GM12878 (cell line): ENCODE measurements around the gene LETMD1. TPM values are rescaled to one million over a fixed set of nuclear protein-coding genes. Genes with fewer than 3 reads are reported as not detected.

Experiments
- ATAC-seq: fragments of 200-7000 bp; cut with Tn5 transposase; 3 replicates; pipeline ENCODE4 v1.9.1; 2020; ENCODE audit warnings: mild to moderate bottlenecking, moderate library complexity
- BruUV-seq: library from RNA; stranded (reverse); fragments of 400-500 nt; replicated peaks from 2 replicates; lab custom pipeline; 2021; lab: Mats Ljungman, UMichigan
- CTCF ChIA-PET: fragments of 300-600 bp; sonication (Branson Sonifier 250); formaldehyde crosslinking; extraction: SDS; loops from one replicate; lab custom pipeline; 2021; ENCODE audit warnings: inconsistent platforms; lab: Yijun Ruan, JAX
- POLR2A ChIA-PET: fragments of 350-600 bp; formaldehyde crosslinking; extraction: SDS; loops from one replicate; lab custom pipeline; 2021; ENCODE audit warnings: inconsistent platforms; lab: Charles Lee
- RAD21 ChIA-PET: fragments of 300-600 bp; sonication (Branson Sonifier 250); formaldehyde crosslinking; loops from one replicate; lab custom pipeline; 2023; ENCODE audit warnings: antibody characterized with exemption; ENCODE audit not compliant: unreplicated experiment; lab: Charles Lee
- SMC1A ChIA-PET: fragments of 300-600 bp; sonication (Branson Sonifier 250); formaldehyde crosslinking; loops from one replicate; lab custom pipeline; 2023; ENCODE audit not compliant: unreplicated experiment, uncharacterized antibody; lab: Charles Lee
- DNase-seq: peaks from one replicate; pipeline ENCODE4 v3.0.0-alpha.2; 2011; ENCODE audit warnings: low read depth, low spot score
- FAIRE-seq: peaks from 3 replicates; lab custom pipeline; 2011; peaks lifted over from hg19 to GRCh38; lab: Jason Lieb, UNC
- H2AFZ ChIP-seq: 2 replicates; pipeline ENCODE4 v1.6.0; 2011; ENCODE audit warnings: low read depth, low read length, control low read depth; ENCODE audit not compliant: control insufficient read depth
- H3K27ac ChIP-seq: 2 replicates; pipeline ENCODE4 v1.5.1; 2011; ENCODE audit warnings: control low read depth; ENCODE audit not compliant: control insufficient read depth, insufficient read depth
- H3K27me3 ChIP-seq, 2 experiments: replicated peaks in 1 of 2; 2 replicates each; pipeline versions ENCODE4 v1.6.0 to v1.6.1; 2011; ENCODE audit warnings: low read length in 1 of 2; ENCODE audit not compliant: control insufficient read depth in 2 of 2, insufficient read depth in 2 of 2
- H3K36me3 ChIP-seq, 2 experiments: 2 replicates each; pipeline ENCODE4 v1.5.1; 2011; ENCODE audit warnings: low read length in 1 of 2; ENCODE audit not compliant: control insufficient read depth in 2 of 2, insufficient read depth in 2 of 2
- H3K4me1 ChIP-seq: 2 replicates; pipeline ENCODE4 v1.6.1; 2011; ENCODE audit warnings: mild to moderate bottlenecking, low read length, moderate library complexity, mixed read lengths; ENCODE audit not compliant: control insufficient read depth, insufficient read depth
- H3K4me2 ChIP-seq: 2 replicates; pipeline ENCODE4 v1.6.0; 2011; ENCODE audit warnings: control low read depth; ENCODE audit not compliant: control insufficient read depth, insufficient read depth
- H3K4me3 ChIP-seq: fragments of 200-600 bp; sonication (generic); 2 replicates; pipeline ENCODE4 v1.5.1; 2016
- H3K79me2 ChIP-seq: 2 replicates; pipeline ENCODE4 v1.6.0; 2011; ENCODE audit warnings: low read length; ENCODE audit not compliant: control insufficient read depth, insufficient read depth
- H3K9ac ChIP-seq: 2 replicates; pipeline ENCODE4 v1.8.0; 2011; ENCODE audit warnings: low read length, control low read depth, mixed read lengths; ENCODE audit not compliant: control insufficient read depth, insufficient read depth
- H3K9me3 ChIP-seq: replicated peaks from 3 replicates; pipeline ENCODE4 v1.5.1; 2011; ENCODE audit warnings: mild to moderate bottlenecking, low read length; ENCODE audit not compliant: control insufficient read depth, insufficient read depth
- H4K20me1 ChIP-seq: 2 replicates; pipeline ENCODE4 v1.6.0; 2011; ENCODE audit not compliant: control insufficient read depth, insufficient read depth
- CUX1 ChIP-seq: IDR thresholded peaks from 2 replicates; pipeline ENCODE4 v1.6.1; 2012; ENCODE audit warnings: improper control_type of control experiment, low read depth, low read length; ENCODE audit not compliant: insufficient replicate concordance
- DPF2 ChIP-seq: fragments of 450-650 bp; IDR thresholded peaks from 2 replicates; pipeline ENCODE4 v1.6.1; 2017; ENCODE audit warnings: mild to moderate bottlenecking
- HSF1 ChIP-seq: fragments of 150-350 bp; IDR thresholded peaks from 2 replicates; pipeline ENCODE4 v1.6.1; 2014; ENCODE audit warnings: mild to moderate bottlenecking, low read depth, low read length
- RUNX3 ChIP-seq: IDR thresholded peaks from 2 replicates; pipeline ENCODE4 v1.6.1; 2012; ENCODE audit warnings: low read length, inconsistent platforms
- SIN3A ChIP-seq: IDR thresholded peaks from 2 replicates; pipeline ENCODE4 v1.6.1; 2012; ENCODE audit warnings: low read depth, low read length, improper control_type of control experiment
- SP1 ChIP-seq: IDR thresholded peaks from one replicate; pipeline ENCODE4 v1.6.1; 2011; ENCODE audit warnings: low read depth, low read length
- SUZ12 ChIP-seq: fragments of 200-600 bp; sonication (generic); IDR thresholded peaks from one replicate; pipeline ENCODE4 v1.6.1; 2018; ENCODE audit warnings: antibody characterized with exemption, mild to moderate bottlenecking; ENCODE audit not compliant: unreplicated experiment
- ZNF384 ChIP-seq: IDR thresholded peaks from 2 replicates; pipeline ENCODE4 v1.6.1; 2012; ENCODE audit warnings: low read depth, mild to moderate bottlenecking, low read length, improper control_type of control experiment, borderline replicate concordance
- WGBS: methylation state at CpG from one replicate; pipeline ENCODE4 v1.1.6; 2016; ENCODE audit warnings: low lambda C conversion rate; ENCODE audit not compliant: insufficient replicate concordance, insufficient coverage; ENCODE audit errors: missing lambda C conversion rate; 5-methylcytosine and 5-hydroxymethylcytosine counted together
- in situ Hi-C: fragments of 300-500 bp; cut with MboI; formaldehyde crosslinking; loops from 9 replicates; pipeline ENCODE4 v1.14.3; 2018; ENCODE audit warnings: mixed read lengths
- intact Hi-C: fragments of 100-400 bp; cut with micrococcal nuclease; formaldehyde crosslinking; loops from one replicate; pipeline ENCODE4 v1.14.2; 2022; ENCODE audit not compliant: unreplicated experiment
- polyA plus RNA-seq, 11 experiments: library from polyadenylated mRNA; depleted of rRNA in 4 of 11; unstranded in 6 of 11; stranded (reverse) in 5 of 11; fragments of >200 nt; fragmentation: Nextera tagmentation in 4 of 11; fragmentation: Illumina TruSeq in 1 of 11; extraction: Ambion mirVana in 4 of 11; extraction: Trizol in 1 of 11; gene quantifications; 1 replicate in 1 of 11; 2 replicates in 10 of 11; pipeline versions ENCODE4 v1.2.1 to v1.2.3, GENCODE V29; 2011 to 2016; ENCODE audit warnings: inconsistent platforms in 2 of 11, missing spikeins in 2 of 11, low read depth in 1 of 11
- total RNA-seq, 4 experiments: library from RNA; depleted of rRNA in 3 of 4; stranded (reverse); fragments of >200 nt in 3 of 4; fragmentation: Illumina TruSeq in 1 of 4; extraction: Trizol in 1 of 4; gene quantifications; 2 replicates each; pipeline versions ENCODE4 v1.2.1 to v1.2.3, GENCODE V29; 2013 to 2021

LETMD1 gene
- total and polyA plus RNA-seq, 10 of the 15 experiments (the other 5 are each of a cell fraction or from before 2014, with no cell fraction given): 30.3 to 116 (median 51.5) TPM

GRCh38 chr12:51098611-51099010 is 50.5 kb downstream of the LETMD1 start:
- SMC1A ChIA-PET: interaction anchor here (0.7 to 1.2 kb wide), 3 partner anchors 12 to 241 kb away, joined by 3 to 5 read pairs (median 3); no protein-coding TSS in a partner anchor
- no peak for ATAC-seq

More at GRCh38 chr12:51098611-51099010, 50.5 kb downstream of the LETMD1 start:
- CTCF ChIA-PET: no interaction called here
- H3K4me2 ChIP-seq: no peak overlapping the region
- in situ Hi-C loops: no loop called here
- BruUV-seq: no TSS peak
- H3K36me3 ChIP-seq: peaks cover 5 to 28% of the 10 kb centered on the region in 2 experiments
- H3K9ac ChIP-seq: no peak overlapping the region
- WGBS: 100% methylated on average over 1 of the region's 1 CpG
- H3K4me3 ChIP-seq: no peak overlapping the region
- no peaks in the 10 kb centered on the region for H4K20me1 ChIP-seq
- intact Hi-C loops: no loop called here
- no peaks in the 10 kb centered on the region for H3K4me1 ChIP-seq
- RAD21 ChIA-PET: no interaction called here
- POLR2A ChIA-PET: no interaction called here
- no peaks in the 10 kb centered on the region for H3K79me2 ChIP-seq
- H2AFZ ChIP-seq: no peak overlapping the region
- H3K9me3 ChIP-seq: no peaks in the 10 kb centered on the region
- DNase-seq (no peak), FAIRE-seq (no peak)
- no peak overlapping the region for H3K27ac ChIP-seq
- H3K27me3 ChIP-seq: no peaks in the 10 kb centered on the region
- TF ChIP-seq SP1 (no peak), HSF1 (no peak), RUNX3 (no peak), SUZ12 (no peak), DPF2 (no peak), ZNF384 (no peak), CUX1 (no peak), SIN3A (no peak)
